ENCODE results near the gene TRHDE.

- TF ChIP-seq TSHZ2 (CRISPR knock-in tag; IDR thresholded peaks at IDR 0.05), result no peak
- TF ChIP-seq OSR1 (CRISPR knock-in tag; IDR thresholded peaks at IDR 0.05), result no peak
- TF ChIP-seq BACH2 (CRISPR knock-in tag; IDR thresholded peaks at IDR 0.05; ENCODE audit: borderline replicate concordance), result no peak
- TF ChIP-seq ZNF70 (CRISPR knock-in tag; IDR thresholded peaks at IDR 0.05), result no peak
- no peak for TF ChIP-seq ZFP3 (CRISPR knock-in tag; IDR thresholded peaks at IDR 0.05)
- no peak for TF ChIP-seq CSDC2 (CRISPR knock-in tag; IDR thresholded peaks at IDR 0.05)
- no peak for TF ChIP-seq ARNTL (CRISPR knock-in tag; IDR thresholded peaks at IDR 0.05; ENCODE audit: borderline replicate concordance, low read depth)
- no peak for TF ChIP-seq POU6F1 (CRISPR knock-in tag; IDR thresholded peaks at IDR 0.05; ENCODE audit: borderline replicate concordance, low read depth)
- TF ChIP-seq PATZ1 (CRISPR knock-in tag; IDR thresholded peaks at IDR 0.05; ENCODE audit: borderline replicate concordance), result no peak
- TF ChIP-seq TOX (CRISPR knock-in tag; IDR thresholded peaks at IDR 0.05; ENCODE audit: borderline replicate concordance), result no peak
- TF ChIP-seq ZFP30 (CRISPR knock-in tag; IDR thresholded peaks at IDR 0.05), result no peak
Observed at GRCh38 chr12:72465940-72466630, 193.9 kb downstream of the TRHDE start.
